ENCODE measurements around the gene PIGL. TPM values are rescaled to one million over a fixed set of nuclear protein-coding genes. Genes with fewer than 3 reads are reported as not detected.

PIGL gene
- total RNA-seq, 2 donors from 2014 or later, result 24.7 to 25.4 TPM

- Histone ChIP-seq H3K4me3 (peak overlapping the region; percentile 76), H3K9me3 (no peaks in the 10 kb centered on the region), H3K27me3 (no peaks in the 10 kb centered on the region), H3K9ac (ENCODE audit: low read depth in 2 of 2, low read length in 2 of 2) (peak overlapping the region; percentile 86 to 87), H3K27ac (no peak overlapping the region), H3K4me1 (no peaks in the 10 kb centered on the region), H3K36me3 (peaks cover 9% of the 10 kb centered on the region)
- DNase-seq, result no peak
- no peak for TF ChIP-seq CTCF (IDR thresholded peaks at IDR 0.05)
- intact Hi-C loops (cut with DNase I), result no loop called here
Measured at GRCh38 chr17:16351831-16352230, 134.8 kb downstream of the PIGL start.

GRCh38 chr17:16352303-16352666 is 135.3 kb downstream of the PIGL start:
- H3K27me3 ChIP-seq, result no peaks in the 10 kb centered on the region
- H3K4me1 ChIP-seq, result no peaks in the 10 kb centered on the region
- intact Hi-C loops (cut with DNase I), result no loop called here
- H3K36me3 ChIP-seq, result peaks cover 9% of the 10 kb centered on the region
- DNase-seq, result peak; percentile 61
- peak overlapping the region; percentile 76 for H3K4me3 ChIP-seq
- H3K9me3 ChIP-seq, result no peaks in the 10 kb centered on the region
- no peak for TF ChIP-seq CTCF (IDR thresholded peaks at IDR 0.05)
- H3K27ac ChIP-seq, result peak overlapping the region; percentile 20
- peak overlapping the region; percentile 86 to 87 for H3K9ac ChIP-seq (ENCODE audit: low read depth in 2 of 2, low read length in 2 of 2)

GRCh38 chr17:16352667-16353316 is 135.8 kb downstream of the PIGL start:
- DNase-seq, result peak; percentile 73
- intact Hi-C loops (cut with DNase I), result no loop called here
- H3K9ac ChIP-seq (ENCODE audit: low read depth in 2 of 2, low read length in 2 of 2), result peak overlapping the region; percentile 86 to 87

GRCh38 chr17:16353317-16354174 is 136.5 kb downstream of the PIGL start, which contains the start of gene CENPV:
Gene CENPV (minus strand): TSS chr17:16353469. CDS start chr17:16353436, 33 bp downstream.
- Histone ChIP-seq H3K4me1 (no peaks in the 10 kb centered on the region), H3K27me3 (no peaks in the 10 kb centered on the region), H3K9ac (ENCODE audit: low read depth in 2 of 2, low read length in 2 of 2) (peak within 1 kb of the TSS; percentile 86 to 87), H3K27ac (peak within 1 kb of the TSS; percentile 67), H3K9me3 (no peaks in the 10 kb centered on the region), H3K4me3 (peak within 1 kb of the TSS; percentile 76), H3K36me3 (peaks cover 9% of the 10 kb centered on the region)
- intact Hi-C loops (cut with DNase I), result no loop called here
- DNase-seq, result peak; percentile 56
- TF ChIP-seq CTCF (IDR thresholded peaks at IDR 0.05), result no peak

More at GRCh38 chr17:16352667-16353316, 135.8 kb downstream of the PIGL start:
- Histone ChIP-seq H3K9me3 (no peaks in the 10 kb centered on the region), H3K27me3 (no peaks in the 10 kb centered on the region), H3K27ac (peak overlapping the region; percentile 67), H3K4me1 (no peaks in the 10 kb centered on the region), H3K4me3 (peak overlapping the region; percentile 76), H3K36me3 (peaks cover 9% of the 10 kb centered on the region)
- no peak for TF ChIP-seq CTCF (IDR thresholded peaks at IDR 0.05)

GRCh38 chr17:16354585-16354984 is 137.6 kb downstream of the PIGL start:
- no peak for DNase-seq
- intact Hi-C loops (cut with DNase I), result no loop called here
- no peak for TF ChIP-seq CTCF (IDR thresholded peaks at IDR 0.05)

More at GRCh38 chr17:16354585-16354984, 137.6 kb downstream of the PIGL start:
- no peak overlapping the region for H3K27ac ChIP-seq
- H3K4me1 ChIP-seq, result no peaks in the 10 kb centered on the region
- no peak overlapping the region for H3K9ac ChIP-seq (ENCODE audit: low read depth in 2 of 2, low read length in 2 of 2)
- no peaks in the 10 kb centered on the region for H3K9me3 ChIP-seq
- no peak overlapping the region for H3K4me3 ChIP-seq
- H3K27me3 ChIP-seq, result no peaks in the 10 kb centered on the region
- H3K36me3 ChIP-seq, result peaks cover 2% of the 10 kb centered on the region

All from colonic mucosa (tissue), 4 donors.